AG10803 (cell line): ENCODE measurements around the gene NVL.

Experiments used
- DNase-seq: peaks from one replicate; pipeline ENCODE4 v3.0.0; 2010; ENCODE audit warnings: low read depth
- H3K4me3 ChIP-seq: 2 replicates; pipeline ENCODE4 v1.5.1; 2011; ENCODE audit warnings: mild to moderate bottlenecking, low read length, control low read depth
- CTCF ChIP-seq: conservative IDR thresholded peaks from 2 replicates; pipeline ENCODE4 v1.5.1; 2011; ENCODE audit warnings: mild to moderate bottlenecking, low read length, control low read depth, inconsistent platforms

The NVL gene

DNA sequence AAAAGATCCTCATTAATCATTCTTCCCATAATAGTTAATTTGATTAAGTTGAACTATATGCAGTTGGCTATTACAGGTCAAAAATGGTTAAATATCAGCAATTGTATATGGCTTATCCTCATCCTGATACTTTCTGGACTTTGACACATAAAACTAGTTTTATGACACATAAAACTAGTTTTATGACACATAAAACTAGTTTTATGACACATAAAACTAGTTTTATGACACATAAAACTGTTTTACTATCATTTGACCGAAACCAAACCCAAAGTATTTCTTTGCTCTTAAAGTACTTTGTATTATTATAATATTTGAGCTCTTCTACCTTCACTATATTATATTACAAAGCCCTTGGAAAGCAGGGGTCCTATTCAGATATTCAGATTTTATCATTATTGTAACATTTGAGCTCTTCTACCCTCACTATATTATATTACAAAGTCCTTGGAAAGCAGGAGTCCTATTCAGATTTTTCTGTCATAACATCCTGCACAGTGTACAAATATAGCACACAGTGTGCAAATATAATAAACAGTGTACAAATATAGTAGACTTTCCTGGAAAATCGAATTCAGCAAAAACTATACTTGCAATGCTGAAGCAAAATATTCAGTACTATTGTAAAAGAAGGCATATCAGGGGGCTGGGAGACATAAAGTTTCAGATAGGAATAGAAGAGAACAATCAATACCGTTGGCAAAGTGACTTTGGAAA, 53.0 kb downstream of the NVL start:
- no peak for DNase-seq
- TF ChIP-seq CTCF: no peak
- H3K4me3 ChIP-seq: no peak overlapping the region

DNA sequence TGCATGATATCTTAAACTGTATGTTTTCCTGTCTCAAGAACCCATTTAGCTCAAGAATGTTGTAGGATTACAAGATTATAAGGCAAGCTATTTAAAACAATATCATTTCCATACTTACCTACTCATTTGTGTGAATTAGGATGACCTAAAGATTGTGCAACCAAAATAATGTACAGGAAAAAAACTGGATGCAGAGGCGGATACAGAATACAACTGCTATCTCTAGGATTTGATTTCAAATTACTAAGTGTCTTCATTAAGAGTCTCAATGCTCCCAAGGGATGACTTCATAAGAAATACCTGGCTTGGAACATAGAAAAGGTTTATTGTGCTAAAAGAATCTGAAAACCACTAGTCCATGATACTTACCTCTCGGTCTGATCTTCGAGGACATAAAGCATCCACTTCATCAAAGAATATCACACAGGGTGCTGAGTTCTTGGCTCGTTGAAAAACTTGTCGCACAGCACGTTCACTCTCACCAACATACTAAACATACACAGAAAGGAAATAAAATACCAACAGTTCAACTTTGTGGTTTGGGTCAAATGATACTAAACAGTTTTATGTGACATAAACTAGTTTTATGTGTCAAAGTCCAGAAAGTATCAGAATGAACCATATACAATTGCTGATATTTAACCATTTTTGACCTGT, 54.9 kb downstream of the NVL start:
- no peak overlapping the region for H3K4me3 ChIP-seq
- no peak for TF ChIP-seq CTCF
- DNase-seq: no peak

DNA sequence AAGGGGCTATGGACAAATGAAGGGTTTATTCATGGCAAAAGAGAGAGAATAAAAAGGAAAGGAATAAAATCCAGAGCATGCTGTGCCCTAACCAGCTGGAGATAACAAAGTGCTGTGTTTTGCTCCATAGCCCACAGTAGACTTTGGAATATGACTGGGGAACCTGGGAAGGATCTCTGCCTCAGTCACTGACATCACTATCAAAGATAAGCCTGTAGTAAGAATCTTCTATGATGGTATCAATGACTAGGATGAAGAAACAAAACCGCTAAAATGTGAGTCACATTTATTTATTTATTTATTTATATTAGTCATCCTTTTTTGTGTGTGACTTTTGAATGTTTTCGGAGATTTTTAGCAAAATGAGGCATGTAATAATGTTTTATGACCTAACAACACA, 56.3 kb downstream of the NVL start:
- H3K4me3 ChIP-seq: no peak overlapping the region
- peak; percentile 17 for DNase-seq
- no peak for TF ChIP-seq CTCF

GRCh38 chr1:224271106-224271505, 58.9 kb downstream of the NVL start:
- no peak for TF ChIP-seq CTCF
- DNase-seq: no peak
- no peak overlapping the region for H3K4me3 ChIP-seq

DNA sequence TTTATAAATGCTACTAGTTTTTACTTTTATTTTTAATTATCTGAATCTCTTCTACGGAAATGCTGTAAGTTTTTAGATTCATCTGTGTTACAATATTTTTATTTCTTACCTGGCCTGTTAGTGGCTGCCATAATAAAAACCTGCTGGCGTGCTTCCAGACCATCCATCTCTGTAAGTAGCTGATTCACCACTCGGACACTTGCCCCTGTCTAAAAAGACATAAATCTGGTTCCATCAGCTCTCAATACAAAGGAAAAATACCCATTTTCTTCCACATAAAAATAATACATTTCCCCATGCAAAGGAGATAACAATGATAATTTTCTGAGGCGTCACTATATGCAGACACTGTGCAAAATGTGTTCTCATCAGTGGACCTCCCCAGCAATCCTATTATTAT, 62.0 kb downstream of the NVL start:
- no peak for DNase-seq
- no peak overlapping the region for H3K4me3 ChIP-seq
- TF ChIP-seq CTCF: no peak

DNA sequence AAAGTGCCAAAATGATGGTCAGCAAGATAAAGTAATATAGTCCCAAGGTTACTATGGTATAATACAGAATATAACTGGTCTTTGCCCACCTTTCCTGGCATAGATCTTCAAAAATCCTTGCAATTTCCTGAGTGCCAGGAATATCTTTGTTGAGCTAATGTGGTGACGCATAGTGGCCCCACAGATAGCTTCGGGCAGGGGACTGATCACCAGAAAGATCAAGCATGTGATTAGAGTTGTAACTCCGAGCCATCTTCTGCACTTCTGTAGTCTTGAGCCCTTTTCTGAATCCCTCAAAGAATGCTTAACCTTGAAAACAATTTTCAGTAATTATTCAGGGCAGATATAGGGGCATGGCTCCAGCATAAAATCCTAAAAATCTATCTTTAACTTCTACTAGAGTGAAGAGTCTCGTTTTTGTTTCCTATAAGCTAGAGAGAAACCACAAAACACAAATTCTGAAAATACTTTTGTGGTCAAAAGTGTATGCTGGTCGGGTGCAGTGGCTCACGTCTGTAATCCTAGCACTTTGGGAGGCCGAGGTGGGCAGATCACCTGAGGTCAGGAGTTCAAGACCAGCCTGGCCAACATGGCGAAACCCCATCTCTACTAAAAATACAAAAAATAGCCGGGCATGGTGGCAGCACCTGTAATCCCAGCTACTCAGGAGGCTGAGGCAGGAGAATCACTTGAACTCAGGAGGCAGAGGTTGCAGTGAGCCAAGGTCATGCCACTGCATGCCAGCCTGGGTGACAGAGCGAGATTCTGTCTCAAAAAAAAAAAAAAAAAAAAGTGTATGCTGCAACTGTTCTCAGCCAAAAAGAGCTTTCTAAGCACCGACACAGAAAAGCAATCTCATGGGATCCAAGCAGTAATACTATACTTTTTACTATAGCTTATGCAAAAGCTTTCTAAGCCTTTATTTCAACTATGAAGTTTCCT, 62.8 kb downstream of the NVL start:
- no peak for DNase-seq
- H3K4me3 ChIP-seq: no peak overlapping the region
- no peak for TF ChIP-seq CTCF
